ENCODE results near the gene MSANTD1.

Gene MSANTD1

DNA sequence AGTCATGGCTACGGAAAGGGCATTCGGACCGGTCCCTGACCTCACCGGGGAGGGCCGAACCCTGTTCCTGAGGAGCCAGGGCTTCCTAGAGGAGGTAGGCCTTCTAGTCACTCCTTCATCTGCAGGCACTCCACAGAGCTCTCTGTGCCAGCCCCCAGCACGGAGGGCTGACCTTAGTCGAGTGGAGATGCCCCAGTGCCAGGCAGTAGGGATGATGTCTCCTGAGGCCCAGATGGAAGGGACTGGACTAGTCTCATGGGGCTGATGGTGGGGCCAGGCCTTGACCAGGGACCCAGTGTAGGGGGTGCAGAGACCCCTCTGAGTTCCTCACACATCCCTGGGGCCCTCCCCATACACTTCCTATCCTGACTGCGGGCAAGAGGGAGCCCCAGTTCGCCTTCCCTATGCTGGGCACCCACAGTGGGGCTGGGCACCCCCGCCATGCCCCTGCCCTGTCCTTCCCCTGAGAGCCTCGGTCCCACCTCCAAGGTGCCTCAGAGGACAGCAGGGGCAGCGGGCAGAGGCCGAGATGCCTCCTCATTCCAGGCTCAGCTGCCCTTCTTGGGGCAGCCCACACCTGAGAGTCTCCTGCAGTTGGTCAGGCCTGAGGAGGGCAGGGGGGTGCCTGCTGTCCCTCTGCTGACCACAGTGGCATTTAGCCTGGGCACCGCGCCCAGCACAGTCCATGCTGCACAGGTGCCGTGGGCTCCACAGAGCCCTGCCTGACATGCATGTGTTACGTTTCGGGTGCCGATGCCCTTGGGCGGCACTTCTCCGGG, 1.4 kb upstream of the MSANTD1 start:
- H3K36me3 Mint-ChIP-seq, result no peaks in the 10 kb centered on the region
- no peak overlapping the region for H3K4me3 Mint-ChIP-seq
- H3K27me3 Mint-ChIP-seq, result no peaks in the 10 kb centered on the region
- H3K27ac Mint-ChIP-seq, result no peak overlapping the region
- no peaks in the 10 kb centered on the region for H3K9me3 Mint-ChIP-seq
- peaks cover 11% of the 10 kb centered on the region for H3K4me1 Mint-ChIP-seq

DNA sequence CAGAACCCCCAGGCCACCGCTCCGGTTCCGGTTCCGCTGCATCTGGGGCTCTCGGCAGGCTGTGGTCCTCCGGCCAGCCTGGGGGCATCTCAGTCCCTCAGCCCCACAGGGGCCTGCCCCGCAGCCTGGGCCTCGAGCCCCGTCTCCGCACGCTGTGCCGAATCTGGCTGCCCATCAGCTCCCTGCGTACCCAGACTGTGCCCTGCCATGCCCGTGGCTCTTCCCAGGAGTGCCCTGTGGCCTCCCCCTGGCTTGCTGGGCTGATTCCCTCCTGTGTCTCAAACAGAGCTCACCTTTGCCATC, 830 bp upstream of the MSANTD1 start:
- Mint-ChIP-seq H3K4me3 (no peak overlapping the region), H3K27ac (no peak overlapping the region), H3K4me1 (peaks cover 6% of the 10 kb centered on the region), H3K27me3 (no peaks in the 10 kb centered on the region), H3K9me3 (no peaks in the 10 kb centered on the region), H3K36me3 (no peaks in the 10 kb centered on the region)

DNA sequence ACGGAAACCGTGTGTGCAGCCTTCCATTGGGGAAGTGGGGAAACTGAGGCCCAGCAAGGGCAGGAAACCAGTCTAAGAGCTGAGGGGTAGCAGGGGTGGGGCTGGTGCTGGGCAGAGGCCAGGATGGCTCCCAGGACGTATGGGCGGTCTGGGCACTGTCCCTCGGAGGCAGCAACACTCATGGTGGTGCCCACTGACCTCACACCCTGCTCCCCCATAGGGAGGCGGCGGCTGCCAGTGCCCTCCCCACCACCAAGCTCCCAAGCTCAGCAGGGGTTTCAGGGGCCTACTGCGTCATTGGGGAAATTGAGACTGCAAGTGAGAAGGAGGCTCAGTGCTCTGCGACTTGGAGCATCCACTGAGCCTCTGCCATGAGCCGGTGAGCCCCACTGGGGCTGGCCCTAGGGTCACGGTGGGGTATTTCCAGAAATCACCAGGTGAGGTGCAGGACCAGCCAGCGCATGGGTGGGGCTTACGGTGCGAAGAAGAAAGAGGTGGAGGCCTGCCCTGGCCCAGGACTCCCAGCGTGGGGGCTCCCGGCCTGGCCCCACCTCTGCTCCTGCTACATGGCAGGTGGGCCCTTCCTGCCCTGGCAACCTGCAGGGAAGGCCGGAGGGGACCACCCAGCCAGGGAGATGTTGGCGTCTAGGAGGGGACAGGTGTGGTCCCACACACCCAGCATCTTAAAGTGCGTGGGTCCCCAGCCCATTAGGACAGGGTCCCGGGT, 915 bp downstream of the MSANTD1 start:
- H3K4me1 Mint-ChIP-seq, result no peaks in the 10 kb centered on the region
- no peaks in the 10 kb centered on the region for H3K27me3 Mint-ChIP-seq
- no peak overlapping the region for H3K27ac Mint-ChIP-seq
- no peak overlapping the region for H3K4me3 Mint-ChIP-seq
- H3K9me3 Mint-ChIP-seq, result no peaks in the 10 kb centered on the region
- no peaks in the 10 kb centered on the region for H3K36me3 Mint-ChIP-seq

DNA sequence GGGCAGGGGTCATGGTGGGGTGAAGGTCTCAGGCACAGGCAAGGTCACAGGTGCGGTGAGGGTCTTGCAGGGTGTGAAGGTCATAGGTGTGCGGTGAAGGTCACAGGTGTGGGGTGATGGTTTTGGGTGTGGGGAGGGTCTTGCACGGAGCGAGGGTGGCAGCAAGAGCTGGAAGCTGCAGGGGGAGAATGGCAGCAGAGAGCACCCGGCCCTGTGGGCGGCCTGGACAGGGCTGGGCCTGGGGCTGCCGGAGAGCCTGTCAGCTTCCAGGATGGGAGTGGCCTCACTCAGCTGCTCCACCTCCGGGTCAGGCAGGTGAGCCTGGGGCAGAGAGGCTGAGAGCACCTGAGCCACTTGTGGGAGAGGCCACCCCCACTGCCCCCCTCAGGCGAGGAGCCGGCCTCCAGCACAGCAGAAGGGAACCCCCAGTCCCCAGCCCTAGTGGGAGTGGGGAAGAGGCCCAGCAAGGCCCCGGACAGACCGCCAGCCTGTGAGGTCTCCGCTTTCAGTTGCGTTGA, 1.5 kb downstream of the MSANTD1 start:
- Mint-ChIP-seq H3K4me1 (no peaks in the 10 kb centered on the region), H3K27ac (no peak overlapping the region), H3K4me3 (no peak overlapping the region), H3K9me3 (no peaks in the 10 kb centered on the region), H3K27me3 (no peaks in the 10 kb centered on the region), H3K36me3 (no peaks in the 10 kb centered on the region)

DNA sequence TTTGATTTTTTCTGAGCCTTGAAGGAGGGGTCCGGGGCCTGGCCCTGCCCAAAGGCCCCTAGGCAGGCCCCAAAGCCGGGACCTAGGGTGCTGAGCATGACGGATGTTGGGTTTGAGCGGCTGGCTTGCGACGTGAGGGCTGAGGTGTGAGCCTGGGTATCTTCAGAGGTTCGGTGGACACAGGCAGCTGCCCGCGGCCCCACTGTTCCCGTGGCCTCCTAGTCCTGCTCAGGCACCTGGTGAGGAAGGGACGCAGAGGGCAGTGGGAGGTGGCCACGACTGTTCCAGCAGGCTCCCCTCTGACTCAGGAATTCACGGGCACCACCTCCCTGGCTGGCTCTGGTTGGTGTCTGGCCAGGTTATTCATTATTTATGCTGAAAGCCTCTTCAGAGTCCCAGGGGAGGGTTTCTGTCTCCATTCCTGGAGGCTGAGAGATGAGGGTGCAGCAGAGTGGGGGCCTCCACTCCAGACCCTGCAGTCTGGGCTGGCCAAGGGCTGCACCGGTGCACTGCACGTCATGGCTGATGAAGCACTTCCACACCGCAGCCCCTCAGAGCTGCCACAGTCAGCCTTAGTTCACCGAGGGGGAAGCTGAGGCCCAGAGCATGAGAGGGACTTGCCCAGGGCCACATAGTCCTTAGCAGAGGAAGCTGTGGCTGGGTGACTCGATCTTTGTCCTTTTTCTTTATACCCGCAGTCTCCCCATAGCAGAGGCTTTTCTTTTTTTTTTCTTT, 2.2 kb downstream of the MSANTD1 start:
- Mint-ChIP-seq H3K4me1 (no peaks in the 10 kb centered on the region), H3K9me3 (no peaks in the 10 kb centered on the region), H3K27me3 (no peaks in the 10 kb centered on the region), H3K36me3 (no peaks in the 10 kb centered on the region), H3K27ac (no peak overlapping the region), H3K4me3 (no peak overlapping the region)

DNA sequence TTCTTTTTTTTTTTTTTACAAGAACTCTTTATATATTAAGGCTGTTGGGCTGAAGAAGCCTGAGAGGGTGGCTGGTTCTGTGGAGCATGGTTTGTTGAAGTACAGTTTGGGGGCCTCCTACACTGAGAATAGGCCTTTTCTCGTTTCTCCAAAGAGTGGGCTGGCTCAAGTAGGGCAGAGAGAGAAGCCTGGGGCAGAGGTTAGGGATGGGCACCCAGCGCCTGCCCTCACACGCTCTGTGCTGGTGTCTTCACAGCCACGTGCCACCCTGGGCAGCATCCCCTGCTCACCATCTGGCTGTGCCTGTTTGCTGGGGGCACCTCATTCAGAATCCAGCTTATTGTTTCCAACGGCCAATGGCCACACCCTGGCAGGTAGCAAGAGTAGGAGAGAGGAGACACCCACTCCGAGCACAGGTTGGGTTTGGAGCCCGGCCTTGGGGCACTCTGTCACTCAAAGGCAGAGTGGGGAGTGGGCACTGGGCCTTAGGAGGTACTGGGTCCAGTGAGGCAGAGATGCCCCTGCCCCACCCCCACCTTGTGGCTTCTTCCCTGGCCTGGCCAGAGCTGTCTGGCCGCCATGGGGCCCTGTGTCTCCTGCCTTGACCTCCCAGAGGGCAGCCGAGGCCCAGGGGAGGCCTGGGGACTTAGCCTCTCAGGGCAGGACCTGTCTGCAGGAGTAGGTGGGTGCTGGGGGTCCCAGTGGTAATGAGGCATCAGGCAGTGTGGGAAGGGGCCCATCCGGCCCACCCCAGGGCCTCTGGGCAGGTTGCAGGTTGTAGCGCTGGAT, 2.9 kb downstream of the MSANTD1 start:
- H3K4me3 Mint-ChIP-seq, result no peak overlapping the region
- no peak overlapping the region for H3K27ac Mint-ChIP-seq
- H3K27me3 Mint-ChIP-seq, result no peaks in the 10 kb centered on the region
- H3K36me3 Mint-ChIP-seq, result no peaks in the 10 kb centered on the region
- no peaks in the 10 kb centered on the region for H3K9me3 Mint-ChIP-seq
- no peaks in the 10 kb centered on the region for H3K4me1 Mint-ChIP-seq

DNA sequence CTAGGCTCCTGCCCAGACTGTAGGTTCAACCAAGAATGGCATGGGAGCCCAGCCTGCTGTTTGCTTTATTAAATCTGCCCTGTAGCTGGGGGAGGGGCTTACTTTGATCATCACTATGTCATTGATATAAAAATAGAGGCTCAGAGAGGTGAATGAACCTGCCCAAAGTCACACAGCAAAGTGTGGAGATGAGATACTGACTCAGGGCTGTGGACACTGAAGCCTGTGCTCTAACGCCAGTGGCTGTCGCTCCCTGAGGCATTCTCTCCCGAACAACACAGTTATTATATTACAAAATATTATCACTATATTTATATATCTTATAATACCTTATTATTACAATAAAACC, 3.5 kb downstream of the MSANTD1 start:
- no peak overlapping the region for H3K27ac Mint-ChIP-seq
- no peaks in the 10 kb centered on the region for H3K4me1 Mint-ChIP-seq
- H3K36me3 Mint-ChIP-seq, result no peaks in the 10 kb centered on the region
- H3K4me3 Mint-ChIP-seq, result no peak overlapping the region
- no peaks in the 10 kb centered on the region for H3K27me3 Mint-ChIP-seq
- no peaks in the 10 kb centered on the region for H3K9me3 Mint-ChIP-seq

DNA sequence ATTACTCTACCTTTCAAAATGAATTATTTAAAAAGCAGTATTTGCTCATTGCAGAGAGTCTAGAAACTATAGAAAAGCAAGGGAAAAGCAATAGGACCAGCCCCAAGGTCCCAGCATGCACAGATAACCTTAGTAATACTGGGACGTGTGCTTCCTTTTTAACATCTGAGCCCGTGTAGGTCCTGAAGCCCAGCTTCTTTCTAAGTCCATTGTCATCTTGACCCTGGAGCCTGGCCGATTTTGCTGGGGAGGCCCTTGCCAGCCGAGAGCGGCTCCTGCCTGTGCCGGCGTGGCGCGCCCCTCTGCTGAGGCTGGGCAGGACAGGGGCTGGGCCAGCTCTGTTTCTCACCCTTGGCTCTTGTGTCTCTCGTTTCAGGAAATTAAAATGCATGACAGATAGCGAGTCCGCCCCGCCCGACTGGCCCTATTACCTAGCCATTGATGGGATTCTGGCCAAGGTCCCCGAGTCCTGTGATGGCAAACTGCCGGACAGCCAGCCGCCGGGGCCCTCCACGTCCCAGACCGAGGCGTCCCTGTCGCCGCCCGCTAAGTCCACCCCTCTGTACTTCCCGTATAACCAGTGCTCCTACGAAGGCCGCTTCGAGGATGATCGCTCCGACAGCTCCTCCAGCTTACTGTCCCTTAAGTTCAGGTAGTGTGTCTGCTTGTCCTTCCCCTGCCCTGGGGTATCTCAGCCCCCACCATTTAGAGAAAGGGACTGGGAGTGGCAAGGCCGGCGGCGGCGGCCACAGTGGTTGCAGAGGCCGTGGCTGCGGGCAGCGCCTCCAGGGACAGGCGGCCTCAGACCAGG, 4.1 kb downstream of the MSANTD1 start:
- Mint-ChIP-seq H3K9me3 (no peaks in the 10 kb centered on the region), H3K4me1 (no peaks in the 10 kb centered on the region)

DNA sequence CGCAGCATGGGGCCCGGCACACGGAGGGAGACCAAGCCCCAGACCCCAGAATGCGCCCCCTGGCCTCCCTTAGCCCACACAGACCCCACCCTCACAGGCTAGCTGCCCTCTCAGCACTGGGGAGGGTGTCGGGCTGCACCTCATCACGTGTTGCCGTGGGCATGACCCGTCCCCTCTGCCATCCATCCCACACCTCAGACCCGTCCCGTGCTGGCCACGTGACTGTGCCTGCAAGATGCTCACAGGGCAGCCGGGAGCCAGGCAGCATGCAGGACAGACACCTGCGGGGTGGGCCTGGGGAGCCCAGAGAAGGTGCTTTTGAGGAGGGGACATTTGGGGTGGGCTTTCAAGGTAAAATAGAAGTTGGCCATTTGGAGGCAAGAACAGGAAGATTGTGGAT, 4.8 kb downstream of the MSANTD1 start:
- Mint-ChIP-seq H3K4me3 (no peak overlapping the region), H3K27me3 (no peaks in the 10 kb centered on the region), H3K27ac (no peak overlapping the region), H3K9me3 (no peaks in the 10 kb centered on the region), H3K4me1 (no peaks in the 10 kb centered on the region), H3K36me3 (no peaks in the 10 kb centered on the region)

More for the DNA sequence above, 4.1 kb downstream of the MSANTD1 start:
- Mint-ChIP-seq H3K27ac (no peak overlapping the region), H3K27me3 (no peaks in the 10 kb centered on the region), H3K4me3 (no peak overlapping the region), H3K36me3 (no peaks in the 10 kb centered on the region)

DNA sequence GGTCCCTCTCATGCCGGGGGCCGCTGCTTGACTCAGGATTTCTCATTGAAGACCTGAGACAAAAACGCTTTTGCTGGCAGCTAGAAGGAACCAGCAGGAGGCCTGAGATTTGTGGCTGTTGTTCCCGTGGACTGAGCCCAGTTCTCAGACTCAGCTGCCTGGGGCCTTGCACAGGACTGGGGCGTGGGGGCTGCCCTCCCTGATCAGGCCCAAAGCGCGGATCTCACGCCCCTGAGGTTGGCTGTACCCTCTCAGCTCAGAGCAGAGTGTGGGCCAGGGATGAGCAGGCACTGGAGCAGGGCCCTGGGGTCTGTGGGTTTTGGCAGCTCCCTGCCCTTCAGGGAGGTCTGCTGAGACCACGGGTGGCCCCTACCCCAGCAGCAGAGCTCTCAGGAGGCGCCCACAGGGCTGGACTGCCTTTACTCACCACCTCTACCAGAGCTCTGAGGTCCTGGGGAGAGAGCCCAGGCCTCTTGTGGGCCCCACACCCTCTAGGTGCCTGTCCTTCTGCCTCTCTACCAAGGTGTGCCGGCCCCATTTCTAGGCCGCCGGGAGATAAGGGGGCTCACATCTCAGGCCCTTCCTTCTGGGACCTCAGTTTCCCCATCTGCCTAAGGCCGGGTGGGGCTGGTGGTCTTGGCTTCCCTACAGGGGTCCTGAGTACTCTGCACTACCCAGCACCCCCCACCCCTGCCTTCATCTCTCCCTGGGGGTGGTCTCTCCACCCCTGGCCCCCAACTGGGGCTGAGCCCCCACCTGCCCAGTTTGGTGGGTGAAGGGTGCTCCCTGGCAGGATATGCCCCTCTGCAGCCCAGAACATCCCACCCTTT, 5.6 kb downstream of the MSANTD1 start:
- H3K9me3 Mint-ChIP-seq, result no peaks in the 10 kb centered on the region
- H3K27me3 Mint-ChIP-seq, result no peaks in the 10 kb centered on the region
- no peak overlapping the region for H3K27ac Mint-ChIP-seq
- no peak overlapping the region for H3K4me3 Mint-ChIP-seq
- no peaks in the 10 kb centered on the region for H3K36me3 Mint-ChIP-seq
- H3K4me1 Mint-ChIP-seq, result no peaks in the 10 kb centered on the region

DNA sequence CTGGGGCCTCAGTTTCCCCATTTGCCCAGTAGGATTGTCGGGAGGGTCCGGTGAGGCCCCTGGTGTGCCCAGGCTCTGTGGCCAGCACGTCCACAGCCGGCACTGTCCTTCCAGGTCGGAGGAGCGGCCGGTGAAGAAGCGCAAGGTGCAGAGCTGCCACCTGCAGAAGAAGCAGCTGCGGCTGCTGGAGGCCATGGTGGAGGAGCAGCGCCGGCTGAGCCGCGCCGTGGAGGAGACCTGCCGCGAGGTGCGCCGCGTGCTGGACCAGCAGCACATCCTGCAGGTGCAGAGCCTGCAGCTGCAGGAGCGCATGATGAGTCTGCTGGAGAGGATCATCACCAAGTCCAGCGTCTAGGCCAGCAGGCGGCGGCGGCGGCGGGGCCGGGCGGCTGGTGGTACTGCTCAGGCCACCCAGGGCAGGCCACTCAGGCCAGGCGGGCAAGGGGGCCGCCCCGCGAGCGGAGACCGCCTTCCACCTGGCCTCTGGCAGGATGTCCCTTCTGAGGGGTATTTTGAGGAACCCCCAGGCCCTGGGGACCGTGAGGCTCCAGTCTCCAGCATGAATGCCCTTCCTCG, 6.7 kb downstream of the MSANTD1 start:
- Mint-ChIP-seq H3K9me3 (no peaks in the 10 kb centered on the region), H3K27me3 (no peaks in the 10 kb centered on the region), H3K36me3 (no peaks in the 10 kb centered on the region), H3K4me1 (no peaks in the 10 kb centered on the region), H3K4me3 (no peak overlapping the region), H3K27ac (no peak overlapping the region)

DNA sequence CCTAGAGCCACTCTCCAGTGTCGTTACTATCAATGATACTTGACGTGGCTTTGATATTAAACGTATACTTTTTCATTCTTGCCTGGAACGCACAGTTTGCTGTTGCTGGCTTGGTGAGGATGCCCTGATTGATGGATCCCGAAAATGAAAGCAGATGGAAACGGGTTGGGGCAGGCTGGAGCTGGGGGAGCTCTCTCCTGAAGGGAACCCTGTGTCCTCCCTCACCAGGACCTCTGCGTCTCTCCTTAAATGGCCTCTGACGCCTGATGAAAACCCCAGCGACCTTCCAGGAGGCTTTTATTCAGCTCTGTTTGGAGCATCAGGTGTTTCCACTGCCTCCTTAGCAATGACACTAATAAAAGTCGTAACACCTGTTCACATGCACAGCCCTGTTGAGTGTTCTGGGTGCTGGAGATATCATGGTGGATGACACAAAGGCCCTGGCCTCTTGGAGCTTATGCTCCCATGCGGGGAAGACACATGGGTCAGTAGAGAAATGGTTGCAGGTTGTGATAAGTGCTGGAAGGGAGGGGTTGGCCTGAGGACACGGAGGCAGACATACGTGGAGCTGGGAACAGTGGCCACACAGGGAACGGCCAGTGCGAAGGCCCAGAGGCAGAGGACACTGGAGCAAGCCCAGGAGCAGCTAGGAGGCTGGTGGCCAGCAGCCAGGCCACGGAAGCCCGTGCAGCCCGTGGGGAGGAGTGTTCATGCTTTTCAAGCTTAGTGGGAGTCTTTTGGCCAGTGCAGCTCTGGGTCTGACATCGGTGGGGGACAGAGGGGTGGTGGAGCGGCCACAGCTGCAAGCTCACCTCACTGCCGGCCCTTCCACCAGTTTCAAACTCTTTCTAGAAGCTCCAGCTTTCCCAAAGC, 7.5 kb downstream of the MSANTD1 start:
- Mint-ChIP-seq H3K36me3 (no peaks in the 10 kb centered on the region), H3K27me3 (no peaks in the 10 kb centered on the region), H3K27ac (no peak overlapping the region), H3K4me1 (no peaks in the 10 kb centered on the region), H3K4me3 (no peak overlapping the region), H3K9me3 (no peaks in the 10 kb centered on the region)

DNA sequence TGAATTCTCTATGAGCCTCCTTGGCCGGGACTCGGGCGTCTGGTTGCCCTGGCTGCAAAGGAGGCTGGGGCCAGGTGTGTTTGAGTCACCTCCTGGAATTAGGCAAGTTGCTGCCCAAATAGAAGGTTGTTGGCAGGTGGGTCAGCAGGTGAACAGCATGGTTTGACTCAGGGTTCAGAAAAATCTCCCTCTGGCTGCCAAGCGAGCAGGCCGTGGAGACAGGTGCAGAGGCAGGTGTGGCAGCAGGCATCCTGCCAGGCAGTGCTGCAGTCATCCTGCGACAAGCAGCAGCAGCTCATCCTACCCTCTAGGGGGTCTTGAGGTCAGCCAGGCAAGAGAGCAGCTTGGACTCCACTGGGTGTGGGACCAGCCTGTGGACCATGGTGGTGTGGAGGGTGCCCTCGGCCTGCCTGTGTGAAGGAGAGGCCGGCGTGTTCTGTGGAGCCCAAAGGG, 8.2 kb downstream of the MSANTD1 start:
- H3K4me1 Mint-ChIP-seq, result no peaks in the 10 kb centered on the region
- no peak overlapping the region for H3K4me3 Mint-ChIP-seq
- H3K27me3 Mint-ChIP-seq, result no peaks in the 10 kb centered on the region
- H3K9me3 Mint-ChIP-seq, result no peaks in the 10 kb centered on the region
- H3K27ac Mint-ChIP-seq, result no peak overlapping the region
- no peaks in the 10 kb centered on the region for H3K36me3 Mint-ChIP-seq

Data from activated naive CD4-positive, alpha-beta T cell treated with anti-CD3 and anti-CD28 coated beads, Interleukin-2, amount 50 U/mL, for 24 hours (primary cell).